Urothelium cell line (cell line): ENCODE results near the gene SEPTIN10.
A peak's percentile ranks its signal among the peaks of the same experiment; 100 is the strongest.
"Not testable (repeated sequence)": the region's sequence is repeated elsewhere in the genome, so short reads cannot be mapped to it uniquely, and the experiment has no call there.

Experiments used
- DNase-seq: peaks from one replicate; pipeline ENCODE4 v3.0.0; 2011; ENCODE audit warnings: low spot score, mixed read lengths
- FAIRE-seq: peaks from 2 replicates; lab custom pipeline; 2011; peaks lifted over from hg19 to GRCh38; lab: Jason Lieb, UNC

SEPTIN10 gene

GRCh38 chr2:109554758-109555157, 59.0 kb downstream of the SEPTIN10 start:
- DNase-seq (no peak), FAIRE-seq (no peak)

GRCh38 chr2:109549016-109549590, 64.7 kb downstream of the SEPTIN10 start:
- no peak for DNase-seq
- FAIRE-seq: no peak

- no peak for FAIRE-seq
- DNase-seq: no peak
These were observed 66.5 kb downstream of the SEPTIN10 start for GRCh38 chr2:109547280-109547679.

- peak; percentile 59 for DNase-seq
- peak; percentile 86 for FAIRE-seq
These were observed 67.7 kb downstream of the SEPTIN10 start for GRCh38 chr2:109545828-109546713.

GRCh38 chr2:109542384-109542783, 71.4 kb downstream of the SEPTIN10 start:
- DNase-seq (no peak), FAIRE-seq (peak; percentile 13)

GRCh38 chr2:109538546-109538945, 75.2 kb downstream of the SEPTIN10 start:
- DNase-seq (no peak), FAIRE-seq (no peak)

GRCh38 chr2:109537565-109538222, 76.1 kb downstream of the SEPTIN10 start:
- DNase-seq (no peak), FAIRE-seq (no peak)

GRCh38 chr2:109536556-109536955, 77.2 kb downstream of the SEPTIN10 start:
- FAIRE-seq: not testable (repeated sequence)

GRCh38 chr2:109535217-109535946, 78.4 kb downstream of the SEPTIN10 start:
- DNase-seq (no peak), FAIRE-seq (no peak)

More at GRCh38 chr2:109536556-109536955, 77.2 kb downstream of the SEPTIN10 start:
- not testable (repeated sequence) for DNase-seq

GRCh38 chr2:109533823-109534222, 79.9 kb downstream of the SEPTIN10 start:
- no peak for DNase-seq
- FAIRE-seq: no peak

GRCh38 chr2:109532728-109533076, 81.1 kb downstream of the SEPTIN10 start:
- DNase-seq (no peak), FAIRE-seq (no peak)

GRCh38 chr2:109531896-109532727, 81.7 kb downstream of the SEPTIN10 start:
- FAIRE-seq (no peak), DNase-seq (no peak)

GRCh38 chr2:109531221-109531620, 82.5 kb downstream of the SEPTIN10 start:
- FAIRE-seq (no peak), DNase-seq (no peak)

- DNase-seq: no peak
- no peak for FAIRE-seq
These were observed 83.1 kb downstream of the SEPTIN10 start for GRCh38 chr2:109530712-109531111.

- FAIRE-seq: peak; percentile 52
- DNase-seq: no peak
These were observed 84.0 kb downstream of the SEPTIN10 start for GRCh38 chr2:109529532-109530449.

- DNase-seq (no peak), FAIRE-seq (no peak)
These were observed 84.8 kb downstream of the SEPTIN10 start for GRCh38 chr2:109528811-109529501.

GRCh38 chr2:109527846-109528705, 85.7 kb downstream of the SEPTIN10 start:
- FAIRE-seq: no peak

GRCh38 chr2:109527079-109527478, 86.7 kb downstream of the SEPTIN10 start:
- DNase-seq: no peak
- FAIRE-seq: no peak

More at GRCh38 chr2:109527846-109528705, 85.7 kb downstream of the SEPTIN10 start:
- DNase-seq: no peak
